ENCODE results near the gene GJA4. TPM values are rescaled to one million over a fixed set of nuclear protein-coding genes. Genes with fewer than 3 reads are reported as not detected.

The GJA4 gene
- total and polyA plus RNA-seq, 2 donors (not counting 1 experiment from before 2014, with no cell fraction given): not detected

DNA sequence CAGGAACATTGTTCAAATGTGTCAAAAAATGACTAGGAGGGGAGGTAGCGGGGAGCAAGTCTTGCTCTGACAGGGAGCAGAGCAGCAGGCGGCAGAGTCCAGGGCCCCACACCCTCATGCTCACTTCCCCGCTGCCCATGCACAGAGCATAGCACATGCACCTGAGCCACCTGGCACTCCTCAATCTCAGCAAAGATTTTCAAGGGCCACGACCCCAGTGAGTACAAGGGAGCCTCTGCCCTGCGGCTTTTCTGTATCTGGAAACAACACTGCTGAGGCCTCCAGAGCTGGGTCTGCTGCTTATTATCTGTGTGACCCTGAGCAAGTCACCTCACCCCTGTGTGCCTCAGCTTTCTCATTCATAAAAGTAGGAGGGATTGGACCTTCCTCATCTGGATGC, 12.8 kb upstream of the GJA4 start:
- no peak overlapping the region for H2AFZ ChIP-seq (ENCODE audit: insufficient read depth, low read depth, low read length, poor library complexity, severe bottlenecking)
- no peak overlapping the region for H3K4me2 ChIP-seq (replicated peaks; ENCODE audit: low read depth, low read length, poor library complexity, severe bottlenecking)
- H3K27me3 Mint-ChIP-seq: peaks cover 49% of the 10 kb centered on the region
- no peak overlapping the region for H3K27ac ChIP-seq (ENCODE audit: low read length in 2 of 2)
- ATAC-seq (ENCODE audit: low read depth) (no peak), DNase-seq (no peak)
- H3K9ac ChIP-seq (ENCODE audit: low read length): no peak overlapping the region
- intact Hi-C loops (cut with micrococcal nuclease): no loop called here
- no peaks in the 10 kb centered on the region for H4K20me1 ChIP-seq (ENCODE audit: control insufficient read depth, insufficient read depth, low read length, poor library complexity, severe bottlenecking)
- 93% methylated on average over 5 of the region's 5 CpGs for WGBS (ENCODE audit: insufficient coverage)
- H3K4me1 Mint-ChIP-seq: peaks cover 7% of the 10 kb centered on the region
- H3K79me2 ChIP-seq (ENCODE audit: control insufficient read depth, insufficient read depth, low read length): no peaks in the 10 kb centered on the region
- no peaks in the 10 kb centered on the region for H3K9me3 Mint-ChIP-seq (ENCODE audit: insufficient read depth)
- H3K4me3 ChIP-seq (ENCODE audit: control extremely low read depth in 1 of 5, extremely low read depth in 1 of 5, insufficient read depth in 1 of 5, low read depth in 2 of 5, low read length in 4 of 5): no peak overlapping the region
- no peaks in the 10 kb centered on the region for H3K36me3 ChIP-seq (replicated peaks in 1 of 2; ENCODE audit: control extremely low read depth in 1 of 2, control insufficient read depth in 1 of 2, extremely low read depth in 1 of 2, insufficient read depth in 2 of 2, low read length in 1 of 2)
- H3K4me3 Mint-ChIP-seq: no peak overlapping the region
- no peak overlapping the region for H3K27ac Mint-ChIP-seq
- CTCF ChIA-PET: no interaction called here
- H3K27me3 ChIP-seq (replicated peaks in 1 of 4; ENCODE audit: control extremely low read depth in 1 of 4, control insufficient read depth in 3 of 4, insufficient read depth in 4 of 4, low read length in 3 of 4): peaks cover 0 to 39% (median 10%) of the 10 kb centered on the region in 4 experiments
- no peak for TF ChIP-seq EZH2 (IDR thresholded peaks at IDR 0.05; ENCODE audit: borderline replicate concordance, insufficient read depth, low read depth, low read length, poor library complexity, severe bottlenecking)
- no peak for TF ChIP-seq CTCF (IDR thresholded peaks at IDR 0.05)
- no peaks in the 10 kb centered on the region for H3K9me3 ChIP-seq (ENCODE audit: control extremely low read depth in 1 of 3, control insufficient read depth in 2 of 3, insufficient read depth in 1 of 3, low read length in 2 of 3)
- POLR2A ChIA-PET: no interaction called here
- peaks cover 2 to 13% of the 10 kb centered on the region in 2 donors for H3K4me1 ChIP-seq (ENCODE audit: control insufficient read depth in 2 of 2, insufficient read depth in 2 of 2, low read length in 2 of 2)

GRCh38 chr1:34780528-34780927, 12.3 kb upstream of the GJA4 start:
- Histone ChIP-seq H3K4me3 (ENCODE audit: control extremely low read depth in 1 of 5, extremely low read depth in 1 of 5, insufficient read depth in 1 of 5, low read depth in 2 of 5, low read length in 4 of 5) (no peak overlapping the region), H3K4me2 (replicated peaks; ENCODE audit: low read depth, low read length, poor library complexity, severe bottlenecking) (no peak overlapping the region), H2AFZ (ENCODE audit: insufficient read depth, low read depth, low read length, poor library complexity, severe bottlenecking) (no peak overlapping the region), H3K9ac (ENCODE audit: low read length) (no peak overlapping the region), H3K79me2 (ENCODE audit: control insufficient read depth, insufficient read depth, low read length) (no peaks in the 10 kb centered on the region), H3K36me3 (replicated peaks in 1 of 2; ENCODE audit: control extremely low read depth in 1 of 2, control insufficient read depth in 1 of 2, extremely low read depth in 1 of 2, insufficient read depth in 2 of 2, low read length in 1 of 2) (no peaks in the 10 kb centered on the region), H3K4me1 (ENCODE audit: control insufficient read depth in 2 of 2, insufficient read depth in 2 of 2, low read length in 2 of 2) (peaks cover 2 to 13% of the 10 kb centered on the region in 2 donors), H3K27ac (ENCODE audit: low read length in 2 of 2) (no peak overlapping the region), H4K20me1 (ENCODE audit: control insufficient read depth, insufficient read depth, low read length, poor library complexity, severe bottlenecking) (no peaks in the 10 kb centered on the region), H3K9me3 (ENCODE audit: control extremely low read depth in 1 of 3, control insufficient read depth in 2 of 3, insufficient read depth in 1 of 3, low read length in 2 of 3) (no peaks in the 10 kb centered on the region), H3K27me3 (replicated peaks in 1 of 4; ENCODE audit: control extremely low read depth in 1 of 4, control insufficient read depth in 3 of 4, insufficient read depth in 4 of 4, low read length in 3 of 4) (peaks cover 0 to 39% (median 10%) of the 10 kb centered on the region in 4 experiments)
- ChIA-PET POLR2A (no interaction called here), CTCF (interaction anchor here (0.8 kb wide), 1 partner anchor 10 kb away, joined by 3 read pairs; no protein-coding TSS in a partner anchor)
- Mint-ChIP-seq H3K27ac (no peak overlapping the region), H3K9me3 (ENCODE audit: insufficient read depth) (no peaks in the 10 kb centered on the region), H3K4me3 (no peak overlapping the region), H3K4me1 (peaks cover 7% of the 10 kb centered on the region), H3K27me3 (peaks cover 49% of the 10 kb centered on the region)
- 100% methylated on average over 1 of the region's 2 CpGs for WGBS (ENCODE audit: insufficient coverage)
- ATAC-seq (ENCODE audit: low read depth) (no peak), DNase-seq (no peak)
- no peak for TF ChIP-seq CTCF (IDR thresholded peaks at IDR 0.05)
- TF ChIP-seq EZH2 (IDR thresholded peaks at IDR 0.05; ENCODE audit: borderline replicate concordance, insufficient read depth, low read depth, low read length, poor library complexity, severe bottlenecking): no peak
- intact Hi-C loops (cut with micrococcal nuclease): no loop called here

All from B cell (primary cell).